Measurements from ENCODE around the gene SMG1.

The SMG1 gene

DNA sequence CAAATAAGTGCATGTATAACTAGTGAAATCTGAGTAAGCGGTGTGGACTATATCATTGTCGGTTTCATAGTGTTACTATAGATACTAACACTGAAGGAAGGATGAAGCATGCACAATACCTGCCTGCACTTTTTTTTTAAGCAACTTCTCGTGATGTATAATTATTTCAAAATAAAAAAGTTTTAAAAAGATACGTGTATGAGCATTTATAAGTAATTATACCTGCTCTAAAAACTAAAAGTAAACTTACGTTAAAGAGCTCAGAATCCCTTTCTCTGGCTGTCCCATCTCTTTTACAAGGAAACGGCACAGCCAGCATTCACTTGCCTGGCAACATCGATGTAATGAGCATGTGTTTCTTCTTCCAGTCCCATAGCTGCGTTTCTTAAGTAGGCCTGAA, 93.6 kb downstream of the SMG1 start:
- no peak overlapping the region for H3K9ac ChIP-seq (ENCODE audit: low read depth in 1 of 2, low read length in 2 of 2)
- no peaks in the 10 kb centered on the region for H3K9me3 ChIP-seq (ENCODE audit: control insufficient read depth in 1 of 2, low read length in 2 of 2)
- peaks cover 67 to 93% of the 10 kb centered on the region in 2 donors for H3K36me3 ChIP-seq (ENCODE audit: control insufficient read depth in 1 of 2, insufficient read depth in 2 of 2, low read length in 2 of 2)
- H3K27ac ChIP-seq (ENCODE audit: low read depth, low read length) = no peak overlapping the region
- H3K4me3 ChIP-seq (ENCODE audit: low read depth in 1 of 2, low read length in 2 of 2) = no peak overlapping the region
- no peaks in the 10 kb centered on the region for H3K27me3 ChIP-seq (ENCODE audit: control insufficient read depth in 1 of 2, insufficient read depth in 2 of 2, low read length in 2 of 2)
- no peaks in the 10 kb centered on the region for H3K4me1 ChIP-seq (ENCODE audit: control insufficient read depth in 1 of 2, insufficient read depth in 2 of 2, low read length in 2 of 2)

DNA sequence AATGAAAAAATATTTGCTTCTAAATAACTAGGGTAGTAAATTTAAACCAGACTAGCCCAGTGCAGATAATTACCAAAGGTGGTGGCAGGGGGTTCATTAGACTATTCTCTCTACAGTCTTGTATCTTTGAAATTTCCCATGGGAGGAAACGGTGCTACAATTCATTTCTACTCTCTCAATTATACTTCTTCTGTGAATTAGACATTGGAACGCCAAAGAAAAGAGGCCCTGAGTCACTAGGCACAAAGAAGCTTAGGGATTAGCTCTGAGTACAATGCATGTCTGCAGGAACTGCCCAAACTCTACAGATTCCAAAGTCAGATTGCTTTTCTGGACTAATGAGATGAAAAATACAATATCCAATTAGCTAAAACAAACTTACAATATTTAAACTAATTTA, 94.2 kb downstream of the SMG1 start:
- H3K9ac ChIP-seq (ENCODE audit: low read depth in 1 of 2, low read length in 2 of 2) = no peak overlapping the region
- no peaks in the 10 kb centered on the region for H3K27me3 ChIP-seq (ENCODE audit: control insufficient read depth in 1 of 2, insufficient read depth in 2 of 2, low read length in 2 of 2)
- no peaks in the 10 kb centered on the region for H3K9me3 ChIP-seq (ENCODE audit: control insufficient read depth in 1 of 2, low read length in 2 of 2)
- no peak overlapping the region for H3K27ac ChIP-seq (ENCODE audit: low read depth, low read length)
- H3K4me3 ChIP-seq (ENCODE audit: low read depth in 1 of 2, low read length in 2 of 2) = no peak overlapping the region
- peaks cover 61 to 88% of the 10 kb centered on the region in 2 donors for H3K36me3 ChIP-seq (ENCODE audit: control insufficient read depth in 1 of 2, insufficient read depth in 2 of 2, low read length in 2 of 2)
- no peaks in the 10 kb centered on the region for H3K4me1 ChIP-seq (ENCODE audit: control insufficient read depth in 1 of 2, insufficient read depth in 2 of 2, low read length in 2 of 2)

DNA sequence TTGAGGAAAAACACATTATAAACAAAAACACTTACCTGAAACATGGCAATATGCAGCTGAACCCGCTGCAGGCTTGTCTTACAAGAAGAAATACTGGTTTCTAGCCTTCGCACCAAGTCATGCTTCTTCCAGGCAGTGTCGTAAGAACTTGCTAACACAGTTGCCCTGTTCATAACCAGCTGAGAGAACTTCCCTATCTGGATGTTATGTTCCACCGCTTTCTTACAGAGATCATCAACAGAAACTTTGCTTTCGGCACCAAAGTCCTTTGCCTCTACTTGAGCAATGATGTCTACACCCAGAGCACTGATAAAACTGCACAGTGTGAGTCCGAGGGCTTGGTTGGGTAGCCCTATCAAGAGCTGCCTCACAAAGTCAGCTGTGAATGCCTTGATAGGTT, 97.0 kb downstream of the SMG1 start:
- Histone ChIP-seq H3K27me3 (ENCODE audit: control insufficient read depth in 1 of 2, insufficient read depth in 2 of 2, low read length in 2 of 2) (no peaks in the 10 kb centered on the region), H3K36me3 (ENCODE audit: control insufficient read depth in 1 of 2, insufficient read depth in 2 of 2, low read length in 2 of 2) (peaks cover 36 to 63% of the 10 kb centered on the region in 2 donors), H3K4me3 (ENCODE audit: low read depth in 1 of 2, low read length in 2 of 2) (no peak overlapping the region), H3K9ac (ENCODE audit: low read depth in 1 of 2, low read length in 2 of 2) (no peak overlapping the region), H3K4me1 (ENCODE audit: control insufficient read depth in 1 of 2, insufficient read depth in 2 of 2, low read length in 2 of 2) (no peaks in the 10 kb centered on the region), H3K9me3 (ENCODE audit: control insufficient read depth in 1 of 2, low read length in 2 of 2) (no peaks in the 10 kb centered on the region), H3K27ac (ENCODE audit: low read depth, low read length) (no peak overlapping the region)

DNA sequence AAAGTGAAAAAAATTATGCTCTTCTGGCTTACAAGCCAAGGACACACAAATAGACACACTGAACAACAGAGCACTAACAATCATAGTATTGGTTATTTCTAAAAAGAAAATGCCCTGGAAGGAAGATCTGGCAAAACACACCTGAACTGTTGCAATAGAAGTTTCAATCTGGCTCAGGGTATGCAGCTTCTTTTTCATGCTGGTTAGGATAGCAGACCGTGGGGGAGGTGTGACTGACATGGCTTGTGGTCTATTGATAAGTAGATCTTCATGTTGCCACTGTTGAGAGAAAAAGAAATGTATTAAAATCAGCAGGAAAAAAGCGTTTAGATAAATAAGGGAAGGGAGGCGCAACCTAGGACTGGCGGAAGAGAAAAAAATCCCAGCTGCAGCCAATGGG, 98.3 kb downstream of the SMG1 start:
- H3K27ac ChIP-seq (ENCODE audit: low read depth, low read length) = no peak overlapping the region
- peaks cover 31 to 49% of the 10 kb centered on the region in 2 donors for H3K36me3 ChIP-seq (ENCODE audit: control insufficient read depth in 1 of 2, insufficient read depth in 2 of 2, low read length in 2 of 2)
- no peak overlapping the region for H3K4me3 ChIP-seq (ENCODE audit: low read depth in 1 of 2, low read length in 2 of 2)

DNA sequence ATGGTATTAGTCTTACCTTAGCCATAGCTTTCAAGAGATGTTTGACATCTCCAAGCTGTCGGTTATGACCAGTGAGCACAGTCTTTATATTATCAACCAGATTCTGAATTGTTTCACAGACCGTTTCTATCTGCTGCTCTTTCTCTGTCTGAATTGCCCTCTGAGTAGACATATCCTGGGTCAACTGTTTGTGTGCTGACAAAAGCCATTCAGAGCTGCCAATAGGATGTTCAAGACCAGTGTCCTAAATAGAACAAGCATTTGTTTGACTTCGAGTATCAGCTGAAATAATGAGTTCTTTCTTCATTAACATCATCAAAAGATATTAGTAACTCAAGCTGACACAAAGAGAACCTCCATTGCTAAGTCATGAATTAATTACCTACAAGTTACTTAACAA, 109.9 kb downstream of the SMG1 start:
- Histone ChIP-seq H3K36me3 (ENCODE audit: control insufficient read depth in 1 of 2, insufficient read depth in 2 of 2, low read length in 2 of 2) (peaks cover 36 to 57% of the 10 kb centered on the region in 2 donors), H3K9me3 (ENCODE audit: control insufficient read depth in 1 of 2, low read length in 2 of 2) (no peaks in the 10 kb centered on the region), H3K4me1 (ENCODE audit: control insufficient read depth in 1 of 2, insufficient read depth in 2 of 2, low read length in 2 of 2) (no peaks in the 10 kb centered on the region), H3K4me3 (ENCODE audit: low read depth in 1 of 2, low read length in 2 of 2) (no peak overlapping the region), H3K27me3 (ENCODE audit: control insufficient read depth in 1 of 2, insufficient read depth in 2 of 2, low read length in 2 of 2) (no peaks in the 10 kb centered on the region), H3K9ac (ENCODE audit: low read depth in 1 of 2, low read length in 2 of 2) (no peak overlapping the region), H3K27ac (ENCODE audit: low read depth, low read length) (no peak overlapping the region)

More for the DNA sequence above, 98.3 kb downstream of the SMG1 start:
- no peaks in the 10 kb centered on the region for H3K9me3 ChIP-seq (ENCODE audit: control insufficient read depth in 1 of 2, low read length in 2 of 2)
- H3K4me1 ChIP-seq (ENCODE audit: control insufficient read depth in 1 of 2, insufficient read depth in 2 of 2, low read length in 2 of 2) = no peaks in the 10 kb centered on the region
- H3K27me3 ChIP-seq (ENCODE audit: control insufficient read depth in 1 of 2, insufficient read depth in 2 of 2, low read length in 2 of 2) = no peaks in the 10 kb centered on the region
- no peak overlapping the region for H3K9ac ChIP-seq (ENCODE audit: low read depth in 1 of 2, low read length in 2 of 2)

DNA sequence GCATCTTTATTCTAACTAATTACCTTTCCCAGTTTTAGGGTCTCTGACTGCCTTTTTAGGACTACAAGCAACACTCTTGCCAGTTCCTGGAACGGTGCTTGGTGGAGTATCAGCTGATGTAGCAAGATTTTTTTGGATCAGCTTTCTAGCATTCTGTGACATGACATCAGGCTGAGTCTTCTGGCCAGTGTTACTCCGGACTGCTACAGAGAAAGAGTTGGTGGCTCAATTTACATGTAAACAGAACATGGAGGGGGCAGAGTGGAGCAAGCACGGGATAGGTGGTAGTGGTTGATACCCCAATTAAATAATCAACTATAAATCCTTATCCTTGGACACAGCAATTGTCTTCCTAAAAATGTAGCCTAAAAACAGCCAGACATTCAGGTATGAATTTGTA, 114.3 kb downstream of the SMG1 start:
- Histone ChIP-seq H3K4me1 (ENCODE audit: control insufficient read depth in 1 of 2, insufficient read depth in 2 of 2, low read length in 2 of 2) (no peaks in the 10 kb centered on the region), H3K9ac (ENCODE audit: low read depth in 1 of 2, low read length in 2 of 2) (no peak overlapping the region), H3K4me3 (ENCODE audit: low read depth in 1 of 2, low read length in 2 of 2) (no peak overlapping the region), H3K36me3 (ENCODE audit: control insufficient read depth in 1 of 2, insufficient read depth in 2 of 2, low read length in 2 of 2) (peaks cover 45 to 70% of the 10 kb centered on the region in 2 donors), H3K27me3 (ENCODE audit: control insufficient read depth in 1 of 2, insufficient read depth in 2 of 2, low read length in 2 of 2) (no peaks in the 10 kb centered on the region), H3K9me3 (ENCODE audit: control insufficient read depth in 1 of 2, low read length in 2 of 2) (no peaks in the 10 kb centered on the region), H3K27ac (ENCODE audit: low read depth, low read length) (no peak overlapping the region)

DNA sequence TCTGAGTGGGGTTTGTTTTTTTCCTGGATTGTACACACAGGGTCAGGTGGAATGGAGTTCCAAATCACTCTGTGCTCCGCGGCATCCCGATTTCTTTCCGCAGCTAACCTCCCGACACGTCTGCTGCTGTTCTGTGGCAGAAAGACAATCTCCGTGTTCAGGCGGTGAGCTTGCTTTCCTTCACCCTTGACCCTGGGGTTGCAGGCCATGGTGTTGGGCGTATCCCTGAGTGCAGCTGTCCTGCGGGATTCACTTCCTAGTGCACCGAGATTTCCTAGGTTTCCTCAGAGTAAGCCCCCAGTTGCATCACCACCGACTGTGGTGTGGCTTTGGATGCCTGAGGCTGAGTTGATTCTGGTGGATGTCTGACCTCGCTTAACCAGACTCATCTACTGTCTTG, 117.0 kb downstream of the SMG1 start:
- Histone ChIP-seq H3K9ac (ENCODE audit: low read depth in 1 of 2, low read length in 2 of 2) (no peak overlapping the region), H3K36me3 (ENCODE audit: control insufficient read depth in 1 of 2, insufficient read depth in 2 of 2, low read length in 2 of 2) (peaks cover 47 to 50% of the 10 kb centered on the region in 2 donors)

DNA sequence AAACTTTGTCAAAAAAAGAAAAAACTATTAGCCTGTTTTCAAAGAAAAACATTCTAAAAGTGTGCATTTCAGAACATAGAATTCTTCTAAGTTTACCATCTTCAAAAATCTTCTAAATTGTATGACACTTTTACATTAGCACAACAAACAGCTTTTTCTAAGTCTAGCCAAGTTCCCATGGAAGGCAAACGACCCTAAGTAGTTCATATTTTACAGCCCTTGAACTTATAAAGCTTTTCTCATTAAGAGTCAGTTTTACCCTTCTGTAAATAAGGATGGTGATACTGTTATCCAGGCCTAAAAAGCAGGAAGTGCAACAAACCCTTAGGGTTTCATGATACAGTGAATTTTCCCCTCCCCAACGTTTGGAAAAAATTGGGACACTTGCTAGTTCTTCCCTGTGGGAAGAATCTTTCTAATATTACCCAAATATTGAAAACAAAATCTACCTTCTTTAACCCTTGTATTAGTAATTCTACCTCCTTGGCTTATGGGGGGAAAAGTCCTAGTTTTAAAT, 120.9 kb downstream of the SMG1 start:
- Histone ChIP-seq H3K4me1 (ENCODE audit: control insufficient read depth in 1 of 2, insufficient read depth in 2 of 2, low read length in 2 of 2) (peaks cover under 1 to 1% of the 10 kb centered on the region in 2 donors), H3K27me3 (ENCODE audit: control insufficient read depth in 1 of 2, insufficient read depth in 2 of 2, low read length in 2 of 2) (no peaks in the 10 kb centered on the region), H3K4me3 (ENCODE audit: low read depth in 1 of 2, low read length in 2 of 2) (no peak overlapping the region), H3K9ac (ENCODE audit: low read depth in 1 of 2, low read length in 2 of 2) (no peak overlapping the region), H3K36me3 (ENCODE audit: control insufficient read depth in 1 of 2, insufficient read depth in 2 of 2, low read length in 2 of 2) (peaks cover 30 to 31% of the 10 kb centered on the region in 2 donors), H3K27ac (ENCODE audit: low read depth, low read length) (no peak overlapping the region), H3K9me3 (ENCODE audit: control insufficient read depth in 1 of 2, low read length in 2 of 2) (no peaks in the 10 kb centered on the region)

More for the DNA sequence above, 117.0 kb downstream of the SMG1 start:
- no peaks in the 10 kb centered on the region for H3K27me3 ChIP-seq (ENCODE audit: control insufficient read depth in 1 of 2, insufficient read depth in 2 of 2, low read length in 2 of 2)
- no peak overlapping the region for H3K27ac ChIP-seq (ENCODE audit: low read depth, low read length)
- H3K4me1 ChIP-seq (ENCODE audit: control insufficient read depth in 1 of 2, insufficient read depth in 2 of 2, low read length in 2 of 2) = no peaks in the 10 kb centered on the region
- H3K4me3 ChIP-seq (ENCODE audit: low read depth in 1 of 2, low read length in 2 of 2) = no peak overlapping the region
- H3K9me3 ChIP-seq (ENCODE audit: control insufficient read depth in 1 of 2, low read length in 2 of 2) = no peaks in the 10 kb centered on the region

DNA sequence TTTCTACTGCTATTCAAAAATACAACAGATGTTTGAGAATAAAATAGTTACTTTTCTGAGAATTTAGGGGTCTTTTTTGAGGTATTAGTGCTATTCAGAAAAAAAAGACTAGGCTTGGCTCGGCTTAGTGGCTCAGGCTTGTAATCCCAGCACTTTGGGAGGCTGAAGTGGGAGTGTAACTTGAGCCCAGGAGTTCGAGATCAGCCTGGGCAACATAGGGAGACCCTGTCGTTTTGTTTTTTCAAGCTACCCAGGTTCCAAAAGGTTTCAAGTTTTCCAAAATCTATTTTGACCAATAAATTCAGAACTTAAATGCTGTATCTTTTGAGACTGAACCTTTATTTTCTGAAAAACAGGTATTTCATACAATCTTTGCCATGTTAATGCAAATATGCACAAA, 121.7 kb downstream of the SMG1 start:
- H3K27me3 ChIP-seq (ENCODE audit: control insufficient read depth in 1 of 2, insufficient read depth in 2 of 2, low read length in 2 of 2) = no peaks in the 10 kb centered on the region
- H3K4me3 ChIP-seq (ENCODE audit: low read depth in 1 of 2, low read length in 2 of 2) = no peak overlapping the region
- H3K9ac ChIP-seq (ENCODE audit: low read depth in 1 of 2, low read length in 2 of 2) = no peak overlapping the region
- peaks cover 8 to 9% of the 10 kb centered on the region in 2 donors for H3K4me1 ChIP-seq (ENCODE audit: control insufficient read depth in 1 of 2, insufficient read depth in 2 of 2, low read length in 2 of 2)
- H3K9me3 ChIP-seq (ENCODE audit: control insufficient read depth in 1 of 2, low read length in 2 of 2) = no peaks in the 10 kb centered on the region
- H3K36me3 ChIP-seq (ENCODE audit: control insufficient read depth in 1 of 2, insufficient read depth in 2 of 2, low read length in 2 of 2) = peaks cover 23 to 25% of the 10 kb centered on the region in 2 donors
- no peak overlapping the region for H3K27ac ChIP-seq (ENCODE audit: low read depth, low read length)

DNA sequence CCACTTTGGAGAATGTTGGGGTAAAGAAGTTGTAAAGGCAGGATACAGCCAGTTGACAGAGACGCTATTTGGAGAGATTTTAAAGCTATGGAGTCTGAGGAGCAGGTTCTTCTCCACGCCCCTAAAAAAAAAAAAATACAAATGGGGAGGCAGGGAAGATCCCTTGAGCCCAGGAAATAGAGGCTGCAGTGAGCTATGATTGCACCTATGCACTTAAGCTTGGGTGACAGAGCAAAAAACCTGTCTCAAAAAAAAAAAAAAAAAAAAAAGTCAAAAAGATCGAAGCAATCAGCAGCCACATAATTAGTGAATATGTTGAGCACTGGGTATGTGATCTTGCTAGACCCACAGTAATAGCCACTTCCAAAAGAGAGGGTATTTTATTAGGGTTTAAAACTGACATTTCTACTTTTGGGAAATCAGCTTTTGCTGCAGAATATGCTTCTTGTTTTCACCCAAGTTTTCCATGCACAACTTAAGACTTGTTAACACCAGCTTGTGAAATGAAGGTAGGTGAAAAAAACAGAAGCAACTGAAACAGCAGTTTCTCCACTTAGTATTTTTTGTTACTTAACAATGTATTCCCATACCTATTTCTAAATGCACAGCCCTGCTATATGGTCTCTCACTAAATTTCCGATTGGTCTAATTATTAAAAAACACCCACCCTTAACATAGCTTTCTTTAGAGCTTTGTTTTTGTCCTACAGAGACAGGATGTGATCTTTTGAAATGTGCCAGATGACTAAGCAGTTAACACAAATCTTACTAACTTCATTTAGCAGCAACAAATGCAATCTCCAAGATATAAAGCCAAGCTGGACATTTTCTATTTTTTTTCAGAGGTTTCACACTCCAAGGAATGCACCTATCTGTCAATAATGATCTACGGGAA, 122.4 kb downstream of the SMG1 start:
- Histone ChIP-seq H3K9ac (ENCODE audit: low read depth in 1 of 2, low read length in 2 of 2) (no peak overlapping the region), H3K4me3 (ENCODE audit: low read depth in 1 of 2, low read length in 2 of 2) (no peak overlapping the region), H3K4me1 (ENCODE audit: control insufficient read depth in 1 of 2, insufficient read depth in 2 of 2, low read length in 2 of 2) (peaks cover 10 to 16% of the 10 kb centered on the region in 2 donors), H3K27me3 (ENCODE audit: control insufficient read depth in 1 of 2, insufficient read depth in 2 of 2, low read length in 2 of 2) (no peaks in the 10 kb centered on the region), H3K36me3 (ENCODE audit: control insufficient read depth in 1 of 2, insufficient read depth in 2 of 2, low read length in 2 of 2) (peaks cover 16 to 18% of the 10 kb centered on the region in 2 donors), H3K27ac (ENCODE audit: low read depth, low read length) (no peak overlapping the region), H3K9me3 (ENCODE audit: control insufficient read depth in 1 of 2, low read length in 2 of 2) (no peaks in the 10 kb centered on the region)
